Neuron (in vitro differentiated cells): ENCODE results near the gene METRN.
A peak's percentile ranks its signal among the peaks of the same experiment; 100 is the strongest.

ENCODE experiments used
- H2AFZ ChIP-seq: one replicate; pipeline ENCODE4 v1.6.1; 2013; ENCODE audit warnings: low read depth, mild to moderate bottlenecking, inconsistent platforms, low read length, moderate library complexity
- H3K27me3 ChIP-seq: one replicate; pipeline ENCODE4 v1.6.1; 2013; ENCODE audit warnings: low read length; ENCODE audit not compliant: insufficient read depth
- H3K36me3 ChIP-seq: one replicate; pipeline ENCODE4 v1.6.1; 2013; ENCODE audit warnings: low read length; ENCODE audit not compliant: insufficient read depth
- H3K4me1 ChIP-seq: one replicate; pipeline ENCODE4 v1.6.1; 2013; ENCODE audit warnings: low read length; ENCODE audit not compliant: insufficient read depth
- H3K4me3 ChIP-seq: 2 replicates; pipeline ENCODE4 v1.5.1; 2013; ENCODE audit warnings: mild to moderate bottlenecking, low read length, moderate library complexity
- H3K9me3 ChIP-seq: one replicate; pipeline ENCODE4 v1.6.1; 2013; ENCODE audit warnings: low read length

METRN gene

DNA sequence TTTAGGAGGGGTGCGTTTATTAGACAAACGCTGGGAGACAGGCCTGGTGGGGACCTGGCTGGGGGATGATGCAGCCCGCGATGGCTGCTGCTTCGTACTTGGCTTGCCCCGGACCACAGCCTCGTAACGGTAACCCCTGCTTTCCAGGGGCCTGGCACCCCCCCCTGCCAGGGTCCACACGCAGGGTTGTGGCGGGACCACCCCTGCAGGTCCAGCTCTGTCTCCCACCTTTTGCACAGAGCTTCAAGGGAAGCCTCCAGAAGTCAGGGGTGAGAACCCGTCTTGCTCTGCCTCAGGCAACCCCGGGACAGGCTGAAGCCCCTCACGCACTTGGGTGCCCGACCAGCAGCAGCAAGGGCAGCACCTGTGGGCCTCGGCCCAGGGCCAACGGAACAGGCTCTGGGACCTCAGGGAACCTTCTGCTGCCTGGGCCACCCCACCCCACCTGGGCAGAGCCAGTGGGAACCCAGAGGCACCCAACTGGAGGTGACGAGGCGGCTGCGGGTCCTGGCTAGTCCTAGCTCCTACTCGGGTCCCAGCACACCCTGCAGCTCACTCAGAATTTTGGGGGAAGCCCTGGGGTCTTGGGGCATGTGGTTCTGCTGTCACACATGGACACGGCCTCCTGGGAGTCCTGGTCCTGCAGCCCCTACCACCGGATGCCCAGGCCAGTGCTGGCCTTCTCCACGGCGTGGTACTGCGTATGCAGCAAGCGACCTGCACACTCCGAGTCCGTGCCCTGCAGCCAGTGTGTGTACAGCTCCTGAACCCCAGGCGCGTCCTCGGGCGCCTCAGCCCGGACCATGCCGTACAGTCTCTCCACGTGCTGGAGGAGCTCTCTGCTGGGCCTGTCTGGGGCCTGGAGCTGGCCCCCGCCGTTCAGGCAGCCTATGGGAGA lies 15.1 kb downstream of the METRN start:
- no peak overlapping the region for H3K4me3 ChIP-seq
- peaks cover 11% of the 10 kb centered on the region for H3K4me1 ChIP-seq
- no peaks in the 10 kb centered on the region for H3K9me3 ChIP-seq
- H3K27me3 ChIP-seq = no peaks in the 10 kb centered on the region
- peaks cover 25% of the 10 kb centered on the region for H3K36me3 ChIP-seq
- H2AFZ ChIP-seq = no peak overlapping the region

DNA sequence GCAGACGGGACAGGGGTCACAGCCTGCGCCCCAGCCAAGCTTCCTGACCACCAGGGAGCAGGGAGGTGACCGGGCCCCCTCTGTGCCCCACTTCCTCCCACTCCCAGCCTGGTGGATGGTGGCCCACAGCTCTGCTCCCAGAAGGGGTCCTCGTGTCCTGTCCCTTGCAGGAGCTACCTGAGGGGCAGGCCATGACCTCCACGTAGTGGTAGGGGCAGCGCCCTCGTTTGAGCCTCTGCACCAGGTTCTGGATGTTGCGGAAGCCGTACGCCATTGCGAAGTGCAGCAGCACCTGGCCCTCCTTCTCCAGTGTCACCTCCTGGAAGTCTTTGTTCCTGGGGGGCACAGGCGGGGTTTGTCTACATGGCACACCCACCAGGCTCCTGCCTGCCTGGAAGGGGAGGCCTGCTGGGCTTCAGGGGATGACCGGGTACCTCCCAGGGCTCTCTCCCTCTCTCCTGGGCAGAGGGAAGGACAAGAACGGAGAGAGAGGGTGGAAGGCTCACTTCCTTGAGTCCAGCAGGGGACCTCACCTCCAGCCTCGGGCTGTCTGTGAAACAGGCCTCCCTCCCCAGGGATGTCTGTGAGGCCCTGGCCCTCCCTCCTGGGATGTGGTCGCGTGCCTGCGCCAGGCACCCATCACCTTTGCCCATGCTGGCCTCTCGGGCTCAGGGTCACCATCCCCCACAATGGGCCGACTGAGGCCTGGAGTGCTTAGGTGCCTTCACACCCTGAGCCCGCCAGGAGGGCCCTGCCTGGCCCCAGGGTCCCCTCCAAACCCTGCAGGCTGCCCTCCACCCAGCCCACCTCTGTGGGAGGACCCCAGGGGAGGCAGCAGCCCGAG lies 16.0 kb downstream of the METRN start:
- Histone ChIP-seq H2AFZ (no peak overlapping the region), H3K27me3 (no peaks in the 10 kb centered on the region), H3K9me3 (no peaks in the 10 kb centered on the region), H3K4me3 (no peak overlapping the region), H3K4me1 (peaks cover 11% of the 10 kb centered on the region), H3K36me3 (peaks cover 33% of the 10 kb centered on the region)

DNA sequence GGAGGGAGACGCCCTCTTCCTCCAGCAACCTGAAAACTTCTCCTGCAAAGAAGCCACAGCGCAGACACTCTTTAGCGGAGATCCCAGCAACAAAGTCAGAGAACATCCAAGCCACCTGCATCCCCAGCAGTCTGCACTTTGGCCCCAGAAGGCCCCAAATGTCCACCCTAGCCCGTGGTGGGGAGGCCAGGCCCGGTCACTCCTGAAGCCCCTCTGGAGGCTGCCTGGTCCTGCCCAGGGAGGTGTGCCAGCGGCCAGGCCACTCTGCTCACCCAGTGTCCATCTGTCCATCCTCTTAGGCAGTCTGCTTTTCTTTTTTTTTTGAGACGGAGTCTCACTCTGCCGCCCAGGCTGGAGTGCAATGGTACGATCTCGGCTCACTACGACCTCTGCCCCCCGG lies 17.4 kb downstream of the METRN start:
- H3K4me1 ChIP-seq = peaks cover 9% of the 10 kb centered on the region
- no peaks in the 10 kb centered on the region for H3K27me3 ChIP-seq
- H3K36me3 ChIP-seq = peaks cover 44% of the 10 kb centered on the region
- H3K9me3 ChIP-seq = no peaks in the 10 kb centered on the region
- H3K4me3 ChIP-seq = no peak overlapping the region
- no peak overlapping the region for H2AFZ ChIP-seq

DNA sequence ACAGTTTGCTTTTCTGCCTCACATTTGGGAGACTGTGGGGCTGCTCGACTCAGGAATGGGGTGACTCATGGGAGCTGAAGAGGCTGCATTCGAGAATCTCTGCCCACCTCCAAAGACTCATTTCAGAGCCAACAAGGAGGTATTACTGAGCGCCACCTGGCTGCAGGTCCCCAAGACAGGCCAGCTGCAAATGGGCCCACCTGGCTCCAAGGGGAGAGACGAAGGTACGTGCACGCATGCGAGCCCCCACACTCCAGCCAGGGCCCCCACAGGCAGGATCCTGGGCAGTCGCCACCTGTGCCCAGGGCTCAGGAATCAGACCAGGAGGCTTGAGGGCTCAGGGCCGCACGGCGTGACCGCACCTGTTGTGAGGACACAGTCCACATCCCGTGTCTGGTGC lies 18.0 kb downstream of the METRN start:
- no peak overlapping the region for H3K4me3 ChIP-seq
- H3K9me3 ChIP-seq = no peaks in the 10 kb centered on the region
- peaks cover 4% of the 10 kb centered on the region for H3K4me1 ChIP-seq
- H2AFZ ChIP-seq = no peak overlapping the region
- no peaks in the 10 kb centered on the region for H3K27me3 ChIP-seq
- peaks cover 49% of the 10 kb centered on the region for H3K36me3 ChIP-seq

DNA sequence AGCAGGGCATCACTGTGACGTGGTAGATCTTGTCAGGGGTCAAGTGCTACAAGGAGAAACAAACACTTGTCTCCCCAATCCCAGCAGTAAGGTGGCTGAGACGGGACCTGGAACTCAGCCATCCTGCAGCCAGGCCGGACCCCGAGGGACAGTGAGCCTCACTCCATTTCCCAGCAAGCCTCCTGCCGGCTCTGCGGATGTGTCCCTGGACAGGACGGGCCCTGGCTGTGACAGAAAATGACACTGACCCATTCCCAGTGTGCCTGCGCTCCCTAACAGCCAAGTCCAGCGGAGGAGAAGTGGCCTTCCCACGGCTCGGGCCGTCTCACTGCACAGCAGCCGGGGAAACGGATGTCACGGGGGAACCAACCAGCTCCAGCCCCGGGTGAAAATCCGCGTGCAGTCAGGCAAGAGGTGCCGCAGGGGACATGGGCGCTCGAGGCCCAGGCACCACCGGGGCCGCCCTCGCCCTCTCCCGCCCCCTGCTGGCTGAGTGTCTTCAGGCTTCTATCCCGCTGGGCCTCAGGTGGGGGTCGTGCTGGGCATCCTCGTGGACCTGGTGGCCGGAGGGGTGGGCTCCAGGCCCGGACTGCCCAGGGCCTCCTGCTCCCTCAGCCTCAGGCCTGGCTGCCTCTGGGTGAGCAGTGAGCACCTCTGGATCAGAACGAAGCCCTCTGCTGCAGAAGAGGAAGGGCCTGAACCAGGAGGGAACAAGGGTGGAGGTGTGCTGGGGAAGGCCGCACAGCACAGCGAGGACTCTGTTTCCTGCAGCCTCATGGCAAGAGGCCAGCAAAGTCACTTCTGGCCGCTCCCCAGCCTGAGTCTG lies 18.7 kb downstream of the METRN start:
- Histone ChIP-seq H3K4me1 (peaks cover 1% of the 10 kb centered on the region), H2AFZ (no peak overlapping the region), H3K27me3 (no peaks in the 10 kb centered on the region), H3K36me3 (peaks cover 51% of the 10 kb centered on the region), H3K4me3 (no peak overlapping the region), H3K9me3 (no peaks in the 10 kb centered on the region)

DNA sequence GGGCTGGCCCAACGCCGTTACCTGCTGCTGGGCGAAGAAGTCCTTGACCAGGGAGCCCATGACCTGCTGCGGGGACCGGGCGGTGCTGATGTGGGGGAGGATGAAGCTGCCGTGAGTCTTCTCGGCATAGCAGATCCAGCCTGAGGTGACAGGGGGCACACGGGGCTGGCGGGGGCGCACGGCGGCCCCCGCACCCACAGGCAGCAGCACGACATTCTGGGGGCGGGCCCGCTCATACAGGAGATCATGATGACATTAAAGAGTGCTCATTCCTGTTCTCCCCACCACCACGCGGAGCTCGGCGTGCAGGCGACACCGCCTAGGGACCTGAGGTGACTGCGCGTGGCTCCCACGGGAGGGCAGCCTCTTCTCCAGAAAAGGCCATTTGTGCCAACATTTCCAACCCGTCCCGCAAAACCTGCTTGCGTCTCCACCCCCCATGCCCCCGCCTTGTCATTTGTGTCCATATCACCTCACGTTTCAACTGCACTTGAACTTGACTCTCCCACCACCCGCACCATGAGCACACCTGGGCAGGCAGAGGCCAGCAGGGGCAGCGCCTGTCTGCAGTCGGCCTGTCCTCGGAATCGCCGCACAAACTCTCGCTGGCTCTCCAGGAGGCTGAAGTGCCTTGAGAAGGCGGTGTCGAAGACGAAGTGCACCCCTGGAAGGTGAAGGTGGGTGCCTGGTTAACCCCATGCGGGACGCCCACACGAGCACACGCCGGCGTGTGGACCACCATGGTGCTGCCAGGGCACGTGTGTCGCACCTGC lies 19.5 kb downstream of the METRN start:
- H3K9me3 ChIP-seq = no peaks in the 10 kb centered on the region
- H3K4me1 ChIP-seq = peaks cover under 1% of the 10 kb centered on the region
- no peak overlapping the region for H2AFZ ChIP-seq
- H3K36me3 ChIP-seq = peaks cover 51% of the 10 kb centered on the region
- H3K27me3 ChIP-seq = no peaks in the 10 kb centered on the region
- H3K4me3 ChIP-seq = no peak overlapping the region

DNA sequence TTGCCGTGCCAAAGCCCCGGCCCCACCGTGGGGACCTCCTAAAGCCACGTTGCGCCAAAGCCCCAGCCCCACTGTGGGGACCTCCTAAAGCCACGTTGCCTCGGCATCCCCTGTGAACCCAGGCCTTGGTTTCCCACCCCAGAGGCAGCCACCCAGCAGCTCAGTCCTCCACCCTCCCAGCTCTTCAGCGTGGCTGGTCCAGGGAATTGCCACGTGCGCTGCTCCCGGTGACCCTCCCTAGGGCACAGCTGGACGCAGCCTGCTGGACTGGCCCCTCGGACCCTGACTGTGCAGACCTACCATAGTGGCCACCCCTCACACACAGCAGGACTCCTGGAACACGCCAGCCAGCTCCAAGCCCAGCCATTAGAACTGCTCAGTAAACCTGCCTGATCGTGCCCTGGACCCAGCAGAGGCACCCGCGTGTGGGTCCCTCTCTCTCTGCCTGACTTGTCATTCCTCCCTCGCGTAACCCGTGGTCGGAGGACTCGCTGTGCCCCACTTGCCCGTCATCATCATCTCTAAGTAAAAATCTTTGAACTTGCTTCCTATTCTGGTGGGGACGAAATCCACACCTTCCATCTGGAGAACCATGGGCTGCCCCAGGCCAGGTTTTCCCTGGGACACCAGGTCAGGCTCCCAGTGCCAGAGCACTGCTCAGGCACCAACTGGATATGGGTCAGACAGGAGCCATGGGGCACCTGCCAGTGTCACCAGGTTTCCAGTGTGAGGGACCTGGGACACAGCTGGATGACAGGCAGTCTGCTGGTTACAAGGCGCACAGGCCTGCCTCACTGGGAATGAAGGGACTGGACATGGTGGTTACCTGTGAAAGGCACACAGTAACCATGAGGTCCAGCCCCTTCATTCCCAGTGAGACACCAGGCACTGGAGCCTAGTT lies 20.3 kb downstream of the METRN start:
- no peaks in the 10 kb centered on the region for H3K27me3 ChIP-seq
- H3K4me3 ChIP-seq = no peak overlapping the region
- H3K36me3 ChIP-seq = peaks cover 51% of the 10 kb centered on the region
- H3K4me1 ChIP-seq = peaks cover 8% of the 10 kb centered on the region
- no peak overlapping the region for H2AFZ ChIP-seq
- no peaks in the 10 kb centered on the region for H3K9me3 ChIP-seq

DNA sequence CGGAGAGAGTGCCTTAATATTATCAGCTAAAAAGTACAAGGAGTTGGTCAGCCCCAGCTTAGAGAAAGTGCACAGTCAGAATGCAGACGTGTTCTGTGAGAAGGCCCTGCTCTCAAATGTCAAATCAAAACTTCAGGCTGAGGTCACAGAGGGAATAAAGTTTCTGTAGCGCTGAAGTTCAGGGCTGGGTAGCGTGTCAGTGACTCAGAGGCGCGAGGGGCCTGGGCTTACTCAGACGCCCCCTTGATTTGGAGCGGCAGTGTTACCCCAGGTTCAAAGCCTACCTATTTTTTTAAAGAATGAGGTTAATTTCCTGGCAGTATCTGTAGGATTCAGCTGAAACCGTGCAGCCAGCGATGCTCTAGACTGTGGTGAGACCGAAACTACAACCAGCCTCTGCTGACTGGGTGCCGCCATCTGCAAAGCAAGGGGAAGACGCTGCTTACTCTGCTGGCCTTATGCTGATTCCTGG lies 21.1 kb downstream of the METRN start:
- Histone ChIP-seq H3K4me1 (peaks cover 8% of the 10 kb centered on the region), H3K36me3 (peaks cover 49% of the 10 kb centered on the region), H3K9me3 (no peaks in the 10 kb centered on the region), H2AFZ (no peak overlapping the region), H3K4me3 (no peak overlapping the region), H3K27me3 (no peaks in the 10 kb centered on the region)

DNA sequence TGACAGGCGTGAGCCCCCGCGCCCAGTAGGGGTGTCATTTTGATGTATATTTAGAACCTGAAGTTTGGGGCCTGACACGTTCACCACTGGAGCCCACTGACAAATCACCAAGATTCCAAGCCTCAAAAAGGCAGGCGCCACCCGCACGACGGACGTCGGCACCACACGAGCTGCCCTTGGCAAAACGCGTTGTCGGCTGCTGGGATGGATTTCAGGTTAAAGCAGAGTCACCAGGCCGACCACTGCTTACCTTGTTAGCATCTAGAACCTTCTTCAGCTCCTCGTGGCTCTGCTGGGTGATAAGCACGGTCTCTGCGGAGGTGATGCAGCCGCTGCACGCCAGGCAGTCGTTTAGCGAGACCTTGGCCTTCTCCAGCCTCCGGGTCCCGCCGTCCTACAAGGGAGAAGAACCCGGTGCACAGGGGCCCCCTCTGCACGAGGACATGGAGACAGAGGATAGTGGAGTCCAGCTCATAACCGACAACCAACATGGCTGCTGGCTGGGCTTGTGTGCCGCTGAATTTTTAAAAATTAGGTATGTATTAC lies 22.1 kb downstream of the METRN start:
- Histone ChIP-seq H3K36me3 (peaks cover 49% of the 10 kb centered on the region), H3K4me3 (no peak overlapping the region), H3K4me1 (peaks cover 11% of the 10 kb centered on the region), H3K9me3 (no peaks in the 10 kb centered on the region), H2AFZ (no peak overlapping the region), H3K27me3 (no peaks in the 10 kb centered on the region)

DNA sequence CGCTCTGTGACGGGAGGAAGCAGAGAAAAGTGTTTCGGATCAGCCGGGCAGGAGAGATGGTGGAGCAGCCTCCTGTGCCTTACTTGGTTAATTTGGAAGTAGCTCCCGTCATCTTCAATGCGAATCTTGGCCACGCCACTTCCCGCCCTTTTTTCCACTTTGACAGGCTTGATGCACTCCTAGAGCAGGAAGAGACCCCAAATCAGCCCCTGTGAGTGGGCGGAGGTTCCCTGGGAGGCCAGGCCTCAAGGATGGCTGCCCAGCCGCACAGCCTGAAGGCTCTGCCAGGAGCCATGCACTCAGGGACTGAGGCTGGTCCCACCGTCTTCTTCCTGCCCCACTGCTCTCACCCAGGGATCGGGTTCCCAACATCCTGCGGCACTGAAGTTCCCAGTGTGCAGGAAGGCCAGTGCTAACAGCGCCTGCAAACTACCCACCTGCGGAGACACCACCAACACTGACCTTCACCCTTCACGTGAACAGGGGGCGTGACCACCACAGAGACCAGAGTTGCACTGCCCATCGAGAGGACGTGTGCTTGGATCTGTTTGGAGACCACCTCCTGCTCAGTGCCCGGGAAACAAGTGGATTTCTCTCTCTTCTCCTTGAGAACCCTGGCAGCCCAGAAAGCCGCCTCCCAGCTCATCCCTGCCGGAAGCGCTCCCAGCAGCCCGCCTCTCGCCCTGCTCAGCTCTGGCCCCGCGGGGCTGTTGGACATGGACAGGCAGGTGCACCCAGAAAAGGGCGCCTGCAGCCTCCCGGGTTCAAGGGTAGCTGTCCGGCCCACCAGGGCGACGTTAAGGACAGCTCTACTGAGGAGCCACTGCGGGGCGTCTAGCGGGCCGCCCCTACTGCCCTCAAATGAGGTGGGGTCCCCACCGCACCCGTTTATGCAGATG lies 24.9 kb downstream of the METRN start:
- Histone ChIP-seq H3K9me3 (no peaks in the 10 kb centered on the region), H3K36me3 (peaks cover 27% of the 10 kb centered on the region), H3K4me3 (peak overlapping the region; percentile 80), H3K4me1 (peaks cover 11% of the 10 kb centered on the region), H2AFZ (peak overlapping the region; percentile 75), H3K27me3 (no peaks in the 10 kb centered on the region)

DNA sequence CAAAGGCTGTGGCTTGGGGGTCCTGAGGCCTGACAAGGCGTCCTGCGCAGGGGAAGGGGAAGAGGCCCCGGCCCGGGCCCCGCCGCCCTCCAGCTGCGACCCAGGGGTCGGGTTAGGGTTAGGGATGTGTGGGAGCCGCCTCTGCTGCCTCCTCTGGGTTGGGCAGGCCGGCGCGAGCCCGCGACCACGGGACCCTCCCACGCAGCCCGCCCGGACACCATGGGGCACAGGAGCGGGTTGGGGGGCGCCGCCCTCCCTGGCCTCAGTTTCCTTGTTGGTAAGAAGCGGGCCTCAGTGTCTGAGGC lies 25.5 kb downstream of the METRN start:
- peak overlapping the region; percentile 80 for H3K4me3 ChIP-seq
- peaks cover 11% of the 10 kb centered on the region for H3K4me1 ChIP-seq
- H3K27me3 ChIP-seq = no peaks in the 10 kb centered on the region
- peak overlapping the region; percentile 75 for H2AFZ ChIP-seq
- H3K9me3 ChIP-seq = no peaks in the 10 kb centered on the region
- H3K36me3 ChIP-seq = peaks cover 22% of the 10 kb centered on the region
